Breast epithelium (tissue), 4 donors: ENCODE results near the gene SCGB3A2. TPM values are rescaled to one million over a fixed set of nuclear protein-coding genes. Genes with fewer than 3 reads are reported as not detected.

Experiments
- DNase-seq, 2 donors: peaks; one replicate each; pipeline ENCODE4 v3.0.0-alpha.2; 2019; ENCODE audit warnings: low spot score in 2 of 2
- H3K27ac ChIP-seq, 2 donors: fragments of 200-600 bp; sonication (generic) in 1 of 2; one replicate each; pipeline ENCODE4 v1.5.1; 2016 to 2019; ENCODE audit warnings: mild to moderate bottlenecking in 1 of 2
- H3K27me3 ChIP-seq, 2 donors: fragments of 200-600 bp; sonication (generic) in 1 of 2; one replicate each; pipeline versions ENCODE4 v1.5.1 to v1.6.0; 2017 to 2019; ENCODE audit warnings: control low read depth in 1 of 2, mild to moderate bottlenecking in 1 of 2
- H3K36me3 ChIP-seq: fragments of 200-600 bp; one replicate; pipeline ENCODE4 v1.5.1; 2019
- H3K4me1 ChIP-seq, 2 donors: fragments of 200-600 bp; sonication (generic); one replicate each; pipeline ENCODE4 v1.5.1; 2016 to 2019; ENCODE audit warnings: control low read depth in 1 of 2
- H3K4me3 ChIP-seq, 3 donors: fragments of 200-600 bp; sonication (generic); 1 replicate in 2 of 3; 2 replicates in 1 of 3; pipeline ENCODE4 v1.5.1; 2016 to 2019; ENCODE audit warnings: mild to moderate bottlenecking in 3 of 3, moderate library complexity in 2 of 3
- H3K9me3 ChIP-seq, 2 donors: fragments of 200-600 bp; sonication (generic) in 1 of 2; one replicate each; pipeline ENCODE4 v1.5.1; 2016 to 2019; ENCODE audit warnings: control low read depth in 1 of 2
- POLR2A ChIP-seq: fragments of 450-650 bp; IDR thresholded peaks from one replicate; pipeline ENCODE4 v1.6.1; 2016; ENCODE audit warnings: antibody characterized with exemption, mild to moderate bottlenecking, moderate library complexity
- POLR2AphosphoS5 ChIP-seq, 3 donors: sonication (generic); formaldehyde crosslinking; IDR thresholded peaks; one replicate each; pipeline ENCODE4 v1.6.1; 2017; ENCODE audit warnings: antibody characterized with exemption in 3 of 3
- intact Hi-C: fragments of 100-400 bp; cut with DNase I; formaldehyde crosslinking; loops from one replicate; pipeline ENCODE4 v1.15.1; 2023; ENCODE audit warnings: low total_unique reads
- total RNA-seq, 3 donors: library from RNA; depleted of rRNA; stranded (reverse); fragments of >200 nt; gene quantifications; one replicate each; pipeline ENCODE4 v1.1.0, GENCODE V29; 2016
- TF ChIP-seq, protein P1 (sequence below), 3 donors: fragments of 450-650 bp; IDR thresholded peaks; one replicate each; pipeline ENCODE4 v1.5.1; 2016 to 2017; ENCODE audit warnings: antibody characterized with exemption in 3 of 3, mild to moderate bottlenecking in 3 of 3, moderate library complexity in 3 of 3

The SCGB3A2 gene
- total RNA-seq, 3 donors from 2014 or later, result not detected

DNA sequence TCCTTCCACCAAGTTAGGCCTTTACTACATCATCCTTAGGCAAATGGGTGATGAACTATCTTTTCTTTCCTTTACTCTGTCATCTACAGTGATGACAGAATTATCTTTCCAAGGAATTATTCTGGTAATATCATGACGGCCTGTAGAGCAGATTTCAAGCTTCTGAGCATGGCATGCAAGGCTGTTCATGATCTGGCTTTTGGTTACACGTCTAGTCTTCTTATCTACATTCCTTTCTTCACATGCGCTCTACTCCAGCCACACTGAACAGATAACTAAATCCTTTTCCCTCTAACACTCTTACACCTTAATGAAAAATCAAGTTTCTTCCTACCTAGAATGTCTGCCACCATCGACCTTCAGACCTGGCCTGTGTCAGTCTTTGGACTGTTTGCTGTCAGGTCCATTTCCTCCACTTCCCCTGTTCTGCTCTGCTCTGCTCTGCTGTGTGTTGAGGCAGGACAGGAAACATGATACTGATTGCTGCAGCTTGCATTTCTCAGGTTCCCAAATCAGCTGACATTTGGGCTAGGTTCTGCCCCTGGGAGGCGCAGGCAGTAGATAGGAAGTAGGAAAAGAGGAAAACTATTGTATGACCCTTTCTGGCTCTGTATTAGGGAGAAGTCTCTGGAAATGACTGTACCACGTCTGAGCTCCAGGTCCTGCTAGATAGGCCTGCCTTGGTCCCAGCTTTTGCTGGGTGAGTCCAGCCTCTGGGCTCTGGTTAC lies 4.2 kb downstream of the SCGB3A2 start:
- Histone ChIP-seq H3K27ac (no peak overlapping the region), H3K36me3 (no peaks in the 10 kb centered on the region), H3K27me3 (no peaks in the 10 kb centered on the region), H3K4me1 (no peaks in the 10 kb centered on the region), H3K9me3 (no peaks in the 10 kb centered on the region), H3K4me3 (no peak overlapping the region)
- no peak for DNase-seq
- intact Hi-C loops, result no loop called here
- TF ChIP-seq POLR2A (no peak), POLR2AphosphoS5 (IDR thresholded peaks at IDR 0.05) (no peak)
- TF ChIP-seq, protein P1, sequence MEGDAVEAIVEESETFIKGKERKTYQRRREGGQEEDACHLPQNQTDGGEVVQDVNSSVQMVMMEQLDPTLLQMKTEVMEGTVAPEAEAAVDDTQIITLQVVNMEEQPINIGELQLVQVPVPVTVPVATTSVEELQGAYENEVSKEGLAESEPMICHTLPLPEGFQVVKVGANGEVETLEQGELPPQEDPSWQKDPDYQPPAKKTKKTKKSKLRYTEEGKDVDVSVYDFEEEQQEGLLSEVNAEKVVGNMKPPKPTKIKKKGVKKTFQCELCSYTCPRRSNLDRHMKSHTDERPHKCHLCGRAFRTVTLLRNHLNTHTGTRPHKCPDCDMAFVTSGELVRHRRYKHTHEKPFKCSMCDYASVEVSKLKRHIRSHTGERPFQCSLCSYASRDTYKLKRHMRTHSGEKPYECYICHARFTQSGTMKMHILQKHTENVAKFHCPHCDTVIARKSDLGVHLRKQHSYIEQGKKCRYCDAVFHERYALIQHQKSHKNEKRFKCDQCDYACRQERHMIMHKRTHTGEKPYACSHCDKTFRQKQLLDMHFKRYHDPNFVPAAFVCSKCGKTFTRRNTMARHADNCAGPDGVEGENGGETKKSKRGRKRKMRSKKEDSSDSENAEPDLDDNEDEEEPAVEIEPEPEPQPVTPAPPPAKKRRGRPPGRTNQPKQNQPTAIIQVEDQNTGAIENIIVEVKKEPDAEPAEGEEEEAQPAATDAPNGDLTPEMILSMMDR (IDR thresholded peaks at IDR 0.05), result no peak

- TF ChIP-seq POLR2AphosphoS5 (IDR thresholded peaks at IDR 0.05), result no peak
- TF ChIP-seq, protein P1 (IDR thresholded peaks at IDR 0.05), result peak in 2 of 3 donors; percentile 51 to 59
- H3K9me3 ChIP-seq, result no peaks in the 10 kb centered on the region
- H3K4me1 ChIP-seq, result no peaks in the 10 kb centered on the region
- intact Hi-C loops, result no loop called here
- no peak for DNase-seq
- H3K36me3 ChIP-seq, result no peaks in the 10 kb centered on the region
- H3K4me3 ChIP-seq, result no peak overlapping the region
- H3K27me3 ChIP-seq, result no peaks in the 10 kb centered on the region
- H3K27ac ChIP-seq, result no peak overlapping the region
Measured at GRCh38 chr5:147887026-147887627, 8.6 kb downstream of the SCGB3A2 start.

DNA sequence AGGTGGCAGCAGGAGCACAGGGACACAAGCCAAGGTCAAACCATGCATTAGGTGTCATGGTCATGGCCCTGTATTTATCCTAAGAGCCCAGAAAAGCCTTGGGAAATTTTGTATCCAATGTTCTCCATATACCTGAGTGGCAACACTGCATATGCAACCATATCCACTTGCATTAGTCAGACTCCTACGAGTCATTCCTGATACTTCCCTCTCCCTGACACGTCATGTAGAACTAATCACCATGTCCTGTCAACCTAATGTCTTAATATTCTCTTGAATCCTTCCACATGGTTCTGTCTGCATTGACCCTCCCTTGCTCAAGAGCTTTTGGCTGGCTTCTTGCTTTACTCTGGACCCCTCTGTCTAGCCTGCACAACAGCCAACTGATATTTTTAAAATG lies 9.4 kb downstream of the SCGB3A2 start:
- no peak overlapping the region for H3K4me3 ChIP-seq

GRCh38 chr5:147892696-147893296 lies 14.3 kb downstream of the SCGB3A2 start:
- peak; percentile 61 to 73 for DNase-seq
- H3K27me3 ChIP-seq, result no peaks in the 10 kb centered on the region
- no peaks in the 10 kb centered on the region for H3K4me1 ChIP-seq
- TF ChIP-seq POLR2A (no peak), POLR2AphosphoS5 (IDR thresholded peaks at IDR 0.05) (no peak)
- TF ChIP-seq, protein P1 (IDR thresholded peaks at IDR 0.05), result no peak
- H3K27ac ChIP-seq, result peak overlapping the region in 1 of 2 donors; percentile 4
- no peak overlapping the region for H3K4me3 ChIP-seq
- H3K36me3 ChIP-seq, result no peaks in the 10 kb centered on the region
- intact Hi-C loops, result no loop called here
- no peaks in the 10 kb centered on the region for H3K9me3 ChIP-seq

More for the DNA sequence above, 9.4 kb downstream of the SCGB3A2 start:
- no peaks in the 10 kb centered on the region for H3K27me3 ChIP-seq
- DNase-seq, result no peak
- no peaks in the 10 kb centered on the region for H3K9me3 ChIP-seq
- intact Hi-C loops, result no loop called here
- no peaks in the 10 kb centered on the region for H3K4me1 ChIP-seq
- no peak for TF ChIP-seq POLR2A
- TF ChIP-seq, protein P1 (IDR thresholded peaks at IDR 0.05), result no peak
- TF ChIP-seq POLR2AphosphoS5 (IDR thresholded peaks at IDR 0.05), result no peak
- H3K27ac ChIP-seq, result no peak overlapping the region
- H3K36me3 ChIP-seq, result no peaks in the 10 kb centered on the region

GRCh38 chr5:147893820-147894219 lies 15.3 kb downstream of the SCGB3A2 start:
- Histone ChIP-seq H3K27ac (no peak overlapping the region), H3K4me3 (no peak overlapping the region), H3K9me3 (no peaks in the 10 kb centered on the region), H3K4me1 (no peaks in the 10 kb centered on the region), H3K36me3 (no peaks in the 10 kb centered on the region), H3K27me3 (no peaks in the 10 kb centered on the region)
- intact Hi-C loops, result no loop called here
- no peak for DNase-seq
- TF ChIP-seq, protein P1 (IDR thresholded peaks at IDR 0.05), result no peak
- TF ChIP-seq POLR2AphosphoS5 (IDR thresholded peaks at IDR 0.05), result no peak
